ENCODE measurements around the gene APLP2.

DNA sequence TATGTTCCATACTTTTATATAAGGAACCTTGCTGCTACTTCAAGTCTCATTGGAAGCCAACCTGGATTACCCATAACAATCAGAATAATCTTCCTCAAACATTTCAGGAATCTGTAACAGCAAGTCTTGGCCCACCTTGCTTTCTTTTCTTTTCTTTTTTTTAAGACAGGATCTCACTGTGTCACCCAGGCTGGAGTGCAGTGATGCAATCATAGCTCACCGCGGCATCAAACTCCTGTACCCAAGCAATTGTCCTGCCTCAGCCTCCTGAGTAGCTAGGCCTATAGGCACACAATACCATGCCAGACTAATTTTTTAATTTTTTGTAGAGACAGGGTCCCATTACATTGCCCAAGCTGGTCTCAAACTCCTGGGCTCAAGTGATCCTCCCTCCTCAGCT lies 37.7 kb upstream of the APLP2 start:
- TF ChIP-seq, protein P1, sequence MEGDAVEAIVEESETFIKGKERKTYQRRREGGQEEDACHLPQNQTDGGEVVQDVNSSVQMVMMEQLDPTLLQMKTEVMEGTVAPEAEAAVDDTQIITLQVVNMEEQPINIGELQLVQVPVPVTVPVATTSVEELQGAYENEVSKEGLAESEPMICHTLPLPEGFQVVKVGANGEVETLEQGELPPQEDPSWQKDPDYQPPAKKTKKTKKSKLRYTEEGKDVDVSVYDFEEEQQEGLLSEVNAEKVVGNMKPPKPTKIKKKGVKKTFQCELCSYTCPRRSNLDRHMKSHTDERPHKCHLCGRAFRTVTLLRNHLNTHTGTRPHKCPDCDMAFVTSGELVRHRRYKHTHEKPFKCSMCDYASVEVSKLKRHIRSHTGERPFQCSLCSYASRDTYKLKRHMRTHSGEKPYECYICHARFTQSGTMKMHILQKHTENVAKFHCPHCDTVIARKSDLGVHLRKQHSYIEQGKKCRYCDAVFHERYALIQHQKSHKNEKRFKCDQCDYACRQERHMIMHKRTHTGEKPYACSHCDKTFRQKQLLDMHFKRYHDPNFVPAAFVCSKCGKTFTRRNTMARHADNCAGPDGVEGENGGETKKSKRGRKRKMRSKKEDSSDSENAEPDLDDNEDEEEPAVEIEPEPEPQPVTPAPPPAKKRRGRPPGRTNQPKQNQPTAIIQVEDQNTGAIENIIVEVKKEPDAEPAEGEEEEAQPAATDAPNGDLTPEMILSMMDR (IDR thresholded peaks at IDR 0.05) = no peak
- TF ChIP-seq POLR2A (IDR thresholded peaks at IDR 0.05) = no peak
